H1 (cell line): ENCODE data around the gene TMEM116. TPM values are rescaled to one million over a fixed set of nuclear protein-coding genes. Genes with fewer than 3 reads are reported as not detected.

ENCODE experiments used
- CTCF ChIA-PET: fragments of 300-600 bp; sonication (Branson Sonifier 250); formaldehyde crosslinking; loops from one replicate; lab custom pipeline; 2021; ENCODE audit not compliant: partially characterized antibody; lab: Charles Lee
- POLR2A ChIA-PET: fragments of 300-600 bp; sonication (Branson Sonifier 250); formaldehyde crosslinking; loops from one replicate; lab custom pipeline; 2021; ENCODE audit warnings: inconsistent platforms; ENCODE audit not compliant: partially characterized antibody; lab: Charles Lee
- DNase-seq, 2 experiments: peaks; one replicate each; pipeline versions ENCODE4 v3.0.0 to v3.0.0-alpha.2; 2010 to 2022; ENCODE audit warnings: low spot score in 2 of 2, low read depth in 1 of 2, mixed read lengths in 1 of 2
- FAIRE-seq: peaks from 2 replicates; lab custom pipeline; 2011; peaks lifted over from hg19 to GRCh38; lab: Jason Lieb, UNC
- H2AFZ ChIP-seq: 2 replicates; pipeline ENCODE4 v1.8.1; 2012; ENCODE audit warnings: low read length, inconsistent platforms
- H2AK5ac ChIP-seq: 2 replicates; pipeline ENCODE4 v1.6.1; 2013; ENCODE audit warnings: low read depth, low read length
- H2BK120ac ChIP-seq: replicated peaks from 2 replicates; pipeline ENCODE3; 2013; ENCODE audit warnings: low read depth, low read length, inconsistent platforms
- H2BK12ac ChIP-seq: 2 replicates; pipeline ENCODE4 v1.6.1; 2013; ENCODE audit warnings: low read depth, low read length
- H2BK15ac ChIP-seq: 2 replicates; pipeline ENCODE4 v1.6.1; 2013; ENCODE audit warnings: low read length
- H2BK20ac ChIP-seq: 2 replicates; pipeline ENCODE4 v1.6.1; 2013; ENCODE audit warnings: low read length
- H2BK5ac ChIP-seq: 2 replicates; pipeline ENCODE4 v1.6.1; 2013; ENCODE audit warnings: low read depth, low read length
- H3K14ac ChIP-seq: 2 replicates; pipeline ENCODE4 v1.6.1; 2013; ENCODE audit warnings: inconsistent platforms; ENCODE audit not compliant: insufficient read length
- H3K18ac ChIP-seq: 2 replicates; pipeline ENCODE4 v1.6.1; 2013; ENCODE audit warnings: low read length; ENCODE audit errors: extremely low read depth
- H3K23ac ChIP-seq: 2 replicates; pipeline ENCODE4 v1.6.1; 2013; ENCODE audit warnings: inconsistent platforms; ENCODE audit not compliant: insufficient read length
- H3K23me2 ChIP-seq: 2 replicates; pipeline ENCODE4 v1.6.1; 2013; ENCODE audit warnings: low read depth, low read length
- H3K27ac ChIP-seq: 2 replicates; pipeline ENCODE4 v1.6.1; 2011; ENCODE audit warnings: low read depth, low read length, inconsistent platforms
- H3K27me3 ChIP-seq, 4 experiments: replicated peaks in 1 of 4; 1 replicate in 1 of 4; 2 replicates in 3 of 4; pipeline versions ENCODE4 v1.6.1 to v1.8.1; 2011 to 2013; ENCODE audit warnings: low read length in 3 of 4, mild to moderate bottlenecking in 3 of 4, inconsistent platforms in 2 of 4, mixed read lengths in 2 of 4, moderate library complexity in 1 of 4; ENCODE audit not compliant: control insufficient read depth in 3 of 4, insufficient read depth in 3 of 4; ENCODE audit errors: extremely low read depth in 1 of 4
- H3K36me3 ChIP-seq, 4 experiments: 2 replicates each; pipeline versions ENCODE4 v1.6.1 to v1.8.1; 2011 to 2013; ENCODE audit warnings: mild to moderate bottlenecking in 4 of 4, low read length in 3 of 4, moderate library complexity in 2 of 4, control low read depth in 1 of 4, inconsistent platforms in 1 of 4; ENCODE audit not compliant: insufficient read depth in 4 of 4, control insufficient read depth in 2 of 4
- H3K4ac ChIP-seq: replicated peaks from 2 replicates; pipeline ENCODE3; 2013; ENCODE audit warnings: low read length, low read depth, mixed read lengths, inconsistent platforms; ENCODE audit not compliant: insufficient read length
- H3K4me1 ChIP-seq, 4 experiments: replicated peaks in 1 of 4; 1 replicate in 1 of 4; 2 replicates in 3 of 4; pipeline versions ENCODE4 v1.6.1 to v1.8.1; 2011 to 2013; ENCODE audit warnings: low read length in 3 of 4, inconsistent platforms in 2 of 4, mixed read lengths in 1 of 4; ENCODE audit not compliant: insufficient read depth in 4 of 4, control insufficient read depth in 3 of 4
- H3K4me2 ChIP-seq, 2 experiments: 2 replicates each; pipeline versions ENCODE4 v1.6.1 to v1.8.1; 2011 to 2013; ENCODE audit warnings: low read depth in 2 of 2, low read length in 2 of 2, control low read depth in 1 of 2, inconsistent platforms in 1 of 2, mild to moderate bottlenecking in 1 of 2; ENCODE audit not compliant: insufficient read depth in 1 of 2
- H3K4me3 ChIP-seq, 4 experiments: fragments of 200-600, 300-600 bp in 1 of 4; sonication (generic), shearing (Covaris generic), sonication (Bioruptor Twin) in 1 of 4; 2 replicates each; pipeline versions ENCODE4 v1.5.1 to v1.8.1; 2011 to 2016; ENCODE audit warnings: low read length in 4 of 4, low read depth in 3 of 4, control low read depth in 2 of 4, inconsistent platforms in 2 of 4, mild to moderate bottlenecking in 2 of 4, mixed read lengths in 1 of 4, moderate library complexity in 1 of 4; ENCODE audit not compliant: insufficient read depth in 2 of 4; ENCODE audit errors: extremely low read depth in 1 of 4
- H3K56ac ChIP-seq: replicated peaks from 2 replicates; pipeline ENCODE3; 2013; ENCODE audit warnings: low read depth, mild to moderate bottlenecking, mixed read lengths, low read length, inconsistent platforms; ENCODE audit not compliant: insufficient read length
- H3K79me1 ChIP-seq: 2 replicates; pipeline ENCODE4 v1.6.1; 2013; ENCODE audit warnings: low read depth, low read length, control low read depth
- H3K79me2 ChIP-seq, 2 experiments: 2 replicates each; pipeline versions ENCODE4 v1.6.1 to v1.8.1; 2012 to 2013; ENCODE audit warnings: low read length in 2 of 2, mild to moderate bottlenecking in 2 of 2, inconsistent platforms in 1 of 2; ENCODE audit not compliant: insufficient read depth in 2 of 2, control insufficient read depth in 1 of 2
- H3K9ac ChIP-seq, 4 experiments: replicated peaks in 1 of 4; 1 replicate in 1 of 4; 2 replicates in 3 of 4; pipeline versions ENCODE4 v1.6.1 to v1.8.1; 2011 to 2013; ENCODE audit warnings: low read depth in 3 of 4, low read length in 3 of 4, control low read depth in 2 of 4, mild to moderate bottlenecking in 2 of 4, moderate library complexity in 2 of 4, inconsistent platforms in 1 of 4; ENCODE audit errors: extremely low read depth in 1 of 4
- H3K9me3 ChIP-seq, 2 experiments: 2 replicates each; pipeline versions ENCODE4 v1.6.1 to v1.8.1; 2012 to 2013; ENCODE audit warnings: mild to moderate bottlenecking in 2 of 2, moderate library complexity in 2 of 2, control low read depth in 1 of 2, inconsistent platforms in 1 of 2, low read depth in 1 of 2, low read length in 1 of 2, mixed read lengths in 1 of 2; ENCODE audit not compliant: insufficient read depth in 2 of 2
- H4K20me1 ChIP-seq, 2 experiments: replicated peaks in 1 of 2; 2 replicates each; pipeline versions ENCODE3 to v1.8.1; 2011 to 2013; ENCODE audit warnings: inconsistent platforms in 2 of 2, low read length in 2 of 2, mild to moderate bottlenecking in 1 of 2; ENCODE audit not compliant: insufficient read depth in 2 of 2, control insufficient read depth in 1 of 2
- H4K5ac ChIP-seq: 2 replicates; pipeline ENCODE4 v1.6.1; 2013; ENCODE audit warnings: low read length, low read depth, mixed read lengths, inconsistent platforms; ENCODE audit not compliant: insufficient read length
- H4K8ac ChIP-seq: 2 replicates; pipeline ENCODE4 v1.8.0; 2013; ENCODE audit warnings: mild to moderate bottlenecking, moderate library complexity, low read length, inconsistent platforms; ENCODE audit not compliant: insufficient read depth; ENCODE audit errors: extremely low read depth
- H4K91ac ChIP-seq: replicated peaks from 2 replicates; pipeline ENCODE3; 2013; ENCODE audit warnings: low read length, mixed read lengths, inconsistent platforms; ENCODE audit not compliant: insufficient read length
- BACH1 ChIP-seq: IDR thresholded peaks from 2 replicates; pipeline ENCODE4 v1.6.1; 2012; ENCODE audit warnings: low read length, improper control_type of control experiment
- CHD1 ChIP-seq: IDR thresholded peaks from 2 replicates; pipeline ENCODE4 v1.6.1; 2012; ENCODE audit warnings: low read depth, low read length, improper control_type of control experiment
- POLR2AphosphoS5 ChIP-seq: IDR thresholded peaks from 2 replicates; pipeline ENCODE4 v1.6.1; 2011; ENCODE audit warnings: low read depth, low read length
- SP2 ChIP-seq: IDR thresholded peaks from 2 replicates; pipeline ENCODE4 v1.6.1; 2012; ENCODE audit warnings: mild to moderate bottlenecking, low read length, inconsistent platforms
- WGBS, 2 experiments: shearing (Covaris generic) in 1 of 2; methylation state at CpG; one replicate each; pipeline versions ENCODE4 v1.1.6 to v1.1.7; 2013 to 2015; ENCODE audit warnings: low lambda C conversion rate in 2 of 2, mixed read lengths in 2 of 2, inconsistent platforms in 1 of 2, low coverage in 1 of 2, missing lambda C conversion rate in 1 of 2; ENCODE audit not compliant: insufficient replicate concordance in 2 of 2, insufficient coverage in 1 of 2, insufficient read length in 1 of 2; ENCODE audit errors: extremely low coverage in 1 of 2, missing lambda C conversion rate in 1 of 2; 5-methylcytosine and 5-hydroxymethylcytosine counted together
- polyA plus RNA-seq, 7 experiments: library from polyadenylated mRNA; depleted of rRNA in 3 of 7; stranded (reverse) in 5 of 7; unstranded in 2 of 7; fragments of >200 nt in 5 of 7; fragments of 200-250 nt in 2 of 7; gene quantifications; 1 replicate in 5 of 7; 2 replicates in 1 of 7; 4 replicates in 1 of 7; pipeline versions ENCODE4 v1.2.1 to v1.2.3, GENCODE V29; 2011 to 2013; ENCODE audit warnings: missing spikeins in 2 of 7, mixed read lengths in 2 of 7
- total RNA-seq: library from RNA; stranded (reverse); fragmentation: NEBNext Ultra II Directional; extraction: Animal tissue kit (Norgen Biotek cat#: 25700); gene quantifications from 2 replicates; pipeline ENCODE4 v1.2.1, GENCODE V29; 2021

TMEM116 gene
- total and polyA plus RNA-seq, 2 of the 8 experiments (the other 6 are each of a cell fraction or from before 2014, with no cell fraction given): 8.1 to 25.2 TPM

DNA sequence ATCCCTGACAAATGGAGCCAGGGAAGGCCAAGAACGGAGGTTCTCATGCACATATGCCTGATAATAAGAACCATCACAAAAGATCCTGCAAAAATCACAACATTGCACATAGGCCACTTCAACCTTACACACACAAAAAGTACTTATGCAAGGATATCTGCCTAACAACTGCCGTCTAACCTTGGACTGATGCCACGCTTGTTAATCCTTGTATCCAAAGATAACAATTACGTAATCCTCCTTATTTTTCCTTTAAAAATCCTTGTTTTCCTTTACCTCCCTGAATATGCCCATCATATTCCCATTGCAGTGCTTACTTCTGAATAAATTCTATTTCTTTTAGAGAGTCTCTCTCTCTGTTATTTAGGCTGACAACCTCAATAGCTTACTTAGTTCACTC, 59.5 kb downstream of the TMEM116 start:
- Histone ChIP-seq H3K36me3 (peaks cover 0 to 13% (median 0%) of the 10 kb centered on the region in 4 experiments; a peak in 2 of 8 replicates), H4K8ac (no peak overlapping the region), H4K91ac (no peak overlapping the region), H3K4ac (no peak overlapping the region), H4K20me1 (no peaks in the 10 kb centered on the region), H3K4me2 (no peak overlapping the region), H2BK120ac (no peak overlapping the region), H3K4me1 (no peaks in the 10 kb centered on the region), H2AFZ (no peak overlapping the region), H2BK20ac (no peak overlapping the region), H3K9ac (no peak overlapping the region), H3K9me3 (peaks cover 20 to 23% of the 10 kb centered on the region in 2 experiments), H3K79me2 (no peaks in the 10 kb centered on the region; a peak in 1 of 4 replicates), H3K27ac (no peak overlapping the region), H3K23me2 (no peaks in the 10 kb centered on the region), H4K5ac (no peak overlapping the region), H2BK5ac (no peak overlapping the region), H3K27me3 (no peaks in the 10 kb centered on the region), H2AK5ac (no peak overlapping the region), H3K23ac (no peak overlapping the region), H3K14ac (no peak overlapping the region), H3K4me3 (no peak overlapping the region), H3K79me1 (no peaks in the 10 kb centered on the region), H2BK15ac (no peak overlapping the region), H3K56ac (no peak overlapping the region), H3K18ac (no peak overlapping the region), H2BK12ac (no peak overlapping the region)
- DNase-seq (no peak), FAIRE-seq (no peak)
- WGBS, 2 experiments: 89% methylated on average over 4 of the region's 4 CpGs; no CpG with 5 or more reads in 1 of the 2 experiments
- TF ChIP-seq SP2 (no peak), BACH1 (no peak), POLR2AphosphoS5 (no peak), CHD1 (no peak)
- ChIA-PET POLR2A (no interaction called here), CTCF (no interaction called here)
